Keratinocyte (primary cell): ENCODE measurements around the gene TNS1. TPM values are rescaled to one million over a fixed set of nuclear protein-coding genes. Genes with fewer than 3 reads are reported as not detected.

Source experiments
- DNase-seq: peaks from one replicate; pipeline ENCODE4 v3.0.0-alpha.2; 2011; ENCODE audit warnings: low read depth, missing footprints, low spot score
- FAIRE-seq: peaks from 2 replicates; lab custom pipeline; 2011; peaks lifted over from hg19 to GRCh38; lab: Jason Lieb, UNC
- H2AFZ ChIP-seq: 2 replicates; pipeline ENCODE4 v1.6.0; 2012; ENCODE audit warnings: low read length, control low read depth, inconsistent platforms; ENCODE audit not compliant: control insufficient read depth
- H3K27ac ChIP-seq: 2 replicates; pipeline ENCODE4 v1.5.1; 2011; ENCODE audit warnings: low read length; ENCODE audit not compliant: control insufficient read depth, insufficient read depth
- H3K27me3 ChIP-seq: 3 replicates; pipeline ENCODE4 v1.6.0; 2011; ENCODE audit warnings: low read length; ENCODE audit not compliant: control insufficient read depth, insufficient read depth; ENCODE audit errors: extremely low read depth
- H3K36me3 ChIP-seq, 2 experiments: 2 replicates in 1 of 2; 3 replicates in 1 of 2; pipeline ENCODE4 v1.5.1; 2011; ENCODE audit warnings: low read length in 2 of 2, mild to moderate bottlenecking in 1 of 2; ENCODE audit not compliant: control insufficient read depth in 2 of 2, insufficient read depth in 2 of 2; ENCODE audit errors: extremely low read depth in 1 of 2
- H3K4me1 ChIP-seq: 3 replicates; pipeline ENCODE4 v1.5.1; 2011; ENCODE audit warnings: low read length; ENCODE audit not compliant: control insufficient read depth, insufficient read depth; ENCODE audit errors: extremely low read depth
- H3K4me2 ChIP-seq: 3 replicates; pipeline ENCODE4 v1.6.0; 2011; ENCODE audit warnings: low read depth, low read length; ENCODE audit not compliant: control insufficient read depth, insufficient read depth; ENCODE audit errors: extremely low read depth
- H3K4me3 ChIP-seq, 3 experiments: fragments of 200-600 bp in 1 of 3; sonication (generic) in 1 of 3; 2 replicates in 2 of 3; 3 replicates in 1 of 3; pipeline ENCODE4 v1.5.1; 2011 to 2016; ENCODE audit warnings: low read length in 3 of 3, mild to moderate bottlenecking in 3 of 3, control low read depth in 2 of 3, inconsistent platforms in 1 of 3, low read depth in 1 of 3, mixed read lengths in 1 of 3, mixed run types in 1 of 3, moderate library complexity in 1 of 3; ENCODE audit not compliant: control insufficient read depth in 2 of 3, insufficient read depth in 2 of 3; ENCODE audit errors: extremely low read depth in 1 of 3
- H3K79me2 ChIP-seq: 2 replicates; pipeline ENCODE4 v1.6.0; 2012; ENCODE audit warnings: low read length; ENCODE audit not compliant: control insufficient read depth, insufficient read depth
- H3K9ac ChIP-seq: 3 replicates; pipeline ENCODE4 v1.6.0; 2011; ENCODE audit warnings: low read length; ENCODE audit not compliant: control insufficient read depth, insufficient read depth; ENCODE audit errors: extremely low read depth
- H3K9me1 ChIP-seq: 3 replicates; pipeline ENCODE4 v1.6.0; 2011; ENCODE audit warnings: low read length; ENCODE audit not compliant: control insufficient read depth, insufficient read depth; ENCODE audit errors: extremely low read depth
- H3K9me3 ChIP-seq: 2 replicates; pipeline ENCODE4 v1.5.1; 2012; ENCODE audit warnings: low read depth, low read length; ENCODE audit not compliant: control insufficient read depth
- H4K20me1 ChIP-seq: 3 replicates; pipeline ENCODE4 v1.6.0; 2011; ENCODE audit warnings: low read length; ENCODE audit not compliant: control insufficient read depth, insufficient read depth; ENCODE audit errors: extremely low read depth
- EZH2 ChIP-seq: IDR thresholded peaks from one replicate; pipeline ENCODE4 v1.6.1; 2012; ENCODE audit warnings: inconsistent platforms, mild to moderate bottlenecking, low read length, moderate library complexity
- dilution Hi-C: fragments of 300-500 bp; cut with MboI; formaldehyde crosslinking; loops from one replicate; pipeline ENCODE4 v1.7.0; 2020; ENCODE audit warnings: low sequenced_read_pairs; ENCODE audit not compliant: extremely low pct_ligation_motif_present
- polyA plus RNA-seq, 5 experiments: library from polyadenylated mRNA; depleted of rRNA in 3 of 5; stranded (reverse) in 3 of 5; stranded (forward) in 1 of 5; unstranded in 1 of 5; fragments of >200 nt; gene quantifications; 1 replicate in 1 of 5; 2 replicates in 3 of 5; 3 replicates in 1 of 5; pipeline versions ENCODE4 v1.2.1 to v1.2.3, GENCODE V29; 2011 to 2012; ENCODE audit warnings: missing spikeins in 2 of 5, low read depth in 1 of 5, low replicate concordance in 1 of 5
- TF ChIP-seq, protein P1 (sequence below), 3 experiments: IDR thresholded peaks in 1 of 3; conservative IDR thresholded peaks in 1 of 3; optimal IDR thresholded peaks in 1 of 3; 2 replicates in 2 of 3; 3 replicates in 1 of 3; pipeline versions ENCODE3 to v1.5.1; 2011; ENCODE audit warnings: low read length in 3 of 3, mild to moderate bottlenecking in 3 of 3, moderate library complexity in 2 of 3, control low read depth in 1 of 3, inconsistent platforms in 1 of 3; ENCODE audit not compliant: insufficient read depth in 2 of 3; ENCODE audit errors: extremely low read depth in 1 of 3

The TNS1 gene
- polyA plus RNA-seq, 1 donor (not counting 4 experiments of a cell fraction or from before 2014, with no cell fraction given), result 2.5 TPM

DNA sequence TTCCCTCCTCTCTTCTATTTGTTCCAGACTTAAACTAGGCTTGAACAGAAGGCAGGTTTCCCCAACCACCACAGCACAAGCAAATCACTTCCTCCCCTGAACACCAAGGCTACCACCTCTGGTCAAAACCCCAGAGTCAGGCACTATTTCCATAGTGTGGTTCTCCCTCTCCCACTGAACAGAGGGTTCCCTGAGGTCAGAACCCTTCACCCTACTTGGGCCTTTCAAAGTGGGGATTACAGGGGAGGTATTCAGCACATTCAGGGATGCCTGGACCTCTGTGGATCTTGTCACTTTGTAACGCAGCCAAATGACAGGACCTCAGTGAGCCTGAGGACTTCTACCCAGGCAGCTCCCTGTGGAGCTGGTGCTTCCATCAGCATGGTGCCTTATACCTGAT lies 88.7 kb downstream of the TNS1 start:
- Histone ChIP-seq H3K4me3 (no peak overlapping the region), H3K27ac (no peak overlapping the region), H3K4me2 (no peak overlapping the region), H3K9ac (no peak overlapping the region), H3K27me3 (peaks cover 28% of the 10 kb centered on the region), H3K79me2 (no peaks in the 10 kb centered on the region), H3K36me3 (no peaks in the 10 kb centered on the region), H4K20me1 (no peaks in the 10 kb centered on the region), H2AFZ (no peak overlapping the region), H3K9me1 (no peaks in the 10 kb centered on the region), H3K9me3 (no peaks in the 10 kb centered on the region), H3K4me1 (no peaks in the 10 kb centered on the region)
- no peak for FAIRE-seq
- TF ChIP-seq, protein P1, sequence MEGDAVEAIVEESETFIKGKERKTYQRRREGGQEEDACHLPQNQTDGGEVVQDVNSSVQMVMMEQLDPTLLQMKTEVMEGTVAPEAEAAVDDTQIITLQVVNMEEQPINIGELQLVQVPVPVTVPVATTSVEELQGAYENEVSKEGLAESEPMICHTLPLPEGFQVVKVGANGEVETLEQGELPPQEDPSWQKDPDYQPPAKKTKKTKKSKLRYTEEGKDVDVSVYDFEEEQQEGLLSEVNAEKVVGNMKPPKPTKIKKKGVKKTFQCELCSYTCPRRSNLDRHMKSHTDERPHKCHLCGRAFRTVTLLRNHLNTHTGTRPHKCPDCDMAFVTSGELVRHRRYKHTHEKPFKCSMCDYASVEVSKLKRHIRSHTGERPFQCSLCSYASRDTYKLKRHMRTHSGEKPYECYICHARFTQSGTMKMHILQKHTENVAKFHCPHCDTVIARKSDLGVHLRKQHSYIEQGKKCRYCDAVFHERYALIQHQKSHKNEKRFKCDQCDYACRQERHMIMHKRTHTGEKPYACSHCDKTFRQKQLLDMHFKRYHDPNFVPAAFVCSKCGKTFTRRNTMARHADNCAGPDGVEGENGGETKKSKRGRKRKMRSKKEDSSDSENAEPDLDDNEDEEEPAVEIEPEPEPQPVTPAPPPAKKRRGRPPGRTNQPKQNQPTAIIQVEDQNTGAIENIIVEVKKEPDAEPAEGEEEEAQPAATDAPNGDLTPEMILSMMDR (optimal IDR thresholded peaks at IDR 0.05 in 1 of 3, IDR thresholded peaks at IDR 0.05 in 1 of 3, conservative IDR thresholded peaks at IDR 0.05 in 1 of 3; ENCODE audit: extremely low read depth in 1 of 3, insufficient read depth in 2 of 3, low read length in 3 of 3), result no peak
- TF ChIP-seq EZH2, result no peak
- dilution Hi-C loops, result no loop called here
- DNase-seq, result no peak

DNA sequence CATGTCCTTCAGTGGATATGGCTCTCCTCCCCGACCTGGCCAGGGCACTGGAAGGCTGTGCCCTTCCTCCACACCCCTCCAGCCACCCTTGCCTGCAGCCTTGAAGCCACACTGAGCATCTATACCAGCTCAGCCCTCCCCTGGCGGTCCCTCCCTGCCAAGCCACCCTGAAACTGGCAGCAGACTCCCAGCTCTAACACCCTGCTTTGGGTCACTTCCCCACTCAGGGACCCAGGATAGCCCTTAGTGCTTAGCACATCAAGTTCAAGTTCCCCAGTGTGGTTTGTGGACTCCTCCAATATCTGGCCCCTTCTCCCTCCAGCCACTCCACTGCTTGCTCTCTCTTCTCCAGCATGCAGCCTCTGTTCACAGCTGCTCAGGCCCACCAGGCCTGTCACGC lies 89.4 kb downstream of the TNS1 start:
- TF ChIP-seq EZH2, result no peak
- TF ChIP-seq, protein P1 (optimal IDR thresholded peaks at IDR 0.05 in 1 of 3, IDR thresholded peaks at IDR 0.05 in 1 of 3, conservative IDR thresholded peaks at IDR 0.05 in 1 of 3; ENCODE audit: extremely low read depth in 1 of 3, insufficient read depth in 2 of 3, low read length in 3 of 3), result no peak
- Histone ChIP-seq H3K9ac (no peak overlapping the region), H2AFZ (no peak overlapping the region), H3K36me3 (no peaks in the 10 kb centered on the region), H3K4me1 (no peaks in the 10 kb centered on the region), H3K27me3 (peaks cover 31% of the 10 kb centered on the region), H4K20me1 (no peaks in the 10 kb centered on the region), H3K4me3 (no peak overlapping the region), H3K9me3 (no peaks in the 10 kb centered on the region), H3K79me2 (no peaks in the 10 kb centered on the region), H3K27ac (no peak overlapping the region), H3K4me2 (no peak overlapping the region), H3K9me1 (no peaks in the 10 kb centered on the region)
- DNase-seq, result no peak
- FAIRE-seq, result no peak
- dilution Hi-C loops, result no loop called here
